Kidney (tissue), 14 donors: Measurements from ENCODE around the gene TEX14. TPM values are rescaled to one million over a fixed set of nuclear protein-coding genes. Genes with fewer than 3 reads are reported as not detected.
A peak's percentile ranks its signal among the peaks of the same experiment; 100 is the strongest.

Source experiments
- DNase-seq, 5 donors: peaks; one replicate each; pipeline ENCODE4 v3.0.0-alpha.2; 2013 to 2020
- FAIRE-seq: peaks from 2 replicates; lab custom pipeline; 2012; peaks lifted over from hg19 to GRCh38; lab: Jason Lieb, UNC
- H3K27ac ChIP-seq, 2 donors: one replicate each; pipeline ENCODE4 v1.7.0; 2013; ENCODE audit warnings: low read depth in 2 of 2, low read length in 2 of 2, inconsistent platforms in 1 of 2
- H3K27me3 ChIP-seq: one replicate; pipeline ENCODE4 v1.7.1; 2013; ENCODE audit warnings: low read length, inconsistent platforms; ENCODE audit not compliant: control insufficient read depth, insufficient read depth
- H3K36me3 ChIP-seq, 3 donors: one replicate each; pipeline versions ENCODE4 v1.7.0 to v1.7.1; 2013; ENCODE audit warnings: low read length in 3 of 3, control low read depth in 1 of 3, inconsistent platforms in 1 of 3; ENCODE audit not compliant: insufficient read depth in 3 of 3, control insufficient read depth in 2 of 3
- H3K4me1 ChIP-seq, 3 donors: one replicate each; pipeline versions ENCODE4 v1.7.0 to v1.7.1; 2013; ENCODE audit warnings: low read length in 3 of 3, inconsistent platforms in 1 of 3, low read depth in 1 of 3; ENCODE audit not compliant: control insufficient read depth in 2 of 3, insufficient read depth in 2 of 3
- H3K4me3 ChIP-seq, 3 donors: one replicate each; pipeline versions ENCODE4 v1.7.0 to v1.8.1; 2013; ENCODE audit warnings: low read length in 3 of 3, control low read depth in 1 of 3, inconsistent platforms in 1 of 3
- H3K9ac ChIP-seq, 3 donors: one replicate each; pipeline versions ENCODE4 v1.7.0 to v1.7.1; 2013; ENCODE audit warnings: low read length in 3 of 3, control low read depth in 1 of 3, inconsistent platforms in 1 of 3
- H3K9me3 ChIP-seq, 3 donors: one replicate each; pipeline versions ENCODE4 v1.7.0 to v1.7.1; 2013; ENCODE audit warnings: low read length in 3 of 3, control low read depth in 1 of 3, inconsistent platforms in 1 of 3; ENCODE audit not compliant: control insufficient read depth in 2 of 3, insufficient read depth in 1 of 3
- intact Hi-C: fragments of 100-400 bp; cut with DNase I; formaldehyde crosslinking; loops from one replicate; pipeline ENCODE4 v1.11.1; 2022
- polyA plus RNA-seq: library from polyadenylated mRNA; stranded (reverse); fragments of 350-450 nt; fragmentation: Illumina TruSeq; extraction: RNeasy Lipid Tissue Mini Kit (QIAGEN cat#74804); gene quantifications from one replicate; pipeline ENCODE4 v1.2.3, GENCODE V29; 2014; ENCODE audit warnings: low read depth, low replicate concordance; ENCODE audit not compliant: insufficient read depth
- total RNA-seq: library from RNA; stranded (reverse); fragmentation: NEBNext Ultra II Directional; extraction: Animal tissue kit (Norgen Biotek cat#: 25700); gene quantifications from one replicate; pipeline ENCODE4 v1.2.1, GENCODE V29; 2021
- TF ChIP-seq, protein P1 (sequence below): IDR thresholded peaks from 3 replicates; pipeline ENCODE4 v1.5.1; 2012; ENCODE audit warnings: mild to moderate bottlenecking, moderate library complexity, borderline replicate concordance; ENCODE audit not compliant: insufficient read depth; ENCODE audit errors: extremely low read depth
- donor health status: control.
- donor health status: control.
- donor health status: control.
- donor health status: control.
- donor health status: control.
- donor health status: DM: yes; HTN: yes; CAD: no.
- donor health status: Normal renal cell carcinoma (clear cell type).

The TEX14 gene
- total and polyA plus RNA-seq, 2 donors from 2014 or later, result 0.09 to 0.22 TPM

DNA sequence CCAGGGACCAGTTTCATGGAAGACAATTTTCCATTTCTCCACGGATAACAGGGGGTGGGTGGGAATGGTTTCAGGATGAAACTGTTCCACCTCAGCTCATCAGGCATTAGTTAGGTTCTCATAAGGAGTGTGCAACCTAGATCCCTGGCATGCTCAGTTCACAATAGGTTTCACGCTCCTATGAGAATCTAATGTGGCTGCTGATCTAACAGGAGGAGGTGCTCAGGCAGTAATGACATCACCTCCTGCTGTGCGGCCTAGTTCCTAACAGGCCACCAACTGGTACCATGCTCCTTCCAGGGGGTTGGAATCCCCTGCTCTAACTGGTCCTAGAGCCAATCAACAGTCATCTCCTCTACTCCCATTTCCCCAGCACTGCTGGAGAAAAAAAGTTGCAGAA, 19.9 kb downstream of the TEX14 start:
- H3K36me3 ChIP-seq, result no peaks in the 10 kb centered on the region
- no peak overlapping the region for H3K9ac ChIP-seq
- intact Hi-C loops, result no loop called here
- DNase-seq (peak in 1 of 5 donors; percentile 1), FAIRE-seq (no peak)
- H3K9me3 ChIP-seq, result no peaks in the 10 kb centered on the region
- H3K27me3 ChIP-seq, result no peaks in the 10 kb centered on the region
- no peak overlapping the region for H3K4me3 ChIP-seq
- TF ChIP-seq, protein P1, sequence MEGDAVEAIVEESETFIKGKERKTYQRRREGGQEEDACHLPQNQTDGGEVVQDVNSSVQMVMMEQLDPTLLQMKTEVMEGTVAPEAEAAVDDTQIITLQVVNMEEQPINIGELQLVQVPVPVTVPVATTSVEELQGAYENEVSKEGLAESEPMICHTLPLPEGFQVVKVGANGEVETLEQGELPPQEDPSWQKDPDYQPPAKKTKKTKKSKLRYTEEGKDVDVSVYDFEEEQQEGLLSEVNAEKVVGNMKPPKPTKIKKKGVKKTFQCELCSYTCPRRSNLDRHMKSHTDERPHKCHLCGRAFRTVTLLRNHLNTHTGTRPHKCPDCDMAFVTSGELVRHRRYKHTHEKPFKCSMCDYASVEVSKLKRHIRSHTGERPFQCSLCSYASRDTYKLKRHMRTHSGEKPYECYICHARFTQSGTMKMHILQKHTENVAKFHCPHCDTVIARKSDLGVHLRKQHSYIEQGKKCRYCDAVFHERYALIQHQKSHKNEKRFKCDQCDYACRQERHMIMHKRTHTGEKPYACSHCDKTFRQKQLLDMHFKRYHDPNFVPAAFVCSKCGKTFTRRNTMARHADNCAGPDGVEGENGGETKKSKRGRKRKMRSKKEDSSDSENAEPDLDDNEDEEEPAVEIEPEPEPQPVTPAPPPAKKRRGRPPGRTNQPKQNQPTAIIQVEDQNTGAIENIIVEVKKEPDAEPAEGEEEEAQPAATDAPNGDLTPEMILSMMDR, result no peak
- no peak overlapping the region for H3K27ac ChIP-seq
- peaks cover 0 to 3% (median 0%) of the 10 kb centered on the region in 3 donors for H3K4me1 ChIP-seq

DNA sequence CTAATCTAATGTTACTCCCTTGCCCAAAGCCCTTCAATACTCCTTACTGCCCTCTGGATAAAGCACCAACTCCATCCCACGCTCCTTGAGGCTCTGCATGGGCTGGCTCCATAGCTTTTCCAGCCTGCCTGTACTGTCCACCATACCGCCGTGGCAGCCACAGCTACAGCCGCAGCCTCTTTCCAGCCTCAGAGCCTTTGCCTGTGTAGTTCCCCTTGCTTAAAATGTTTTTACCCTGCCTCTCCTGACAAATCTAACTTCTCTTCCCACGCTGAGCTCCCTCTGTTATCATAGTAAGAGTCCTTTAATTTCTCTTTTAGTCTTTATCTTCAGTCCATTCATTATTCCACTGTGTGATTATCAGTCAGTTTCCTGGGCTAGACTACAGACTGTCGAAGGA, 22.0 kb downstream of the TEX14 start:
- H3K4me3 ChIP-seq, result no peak overlapping the region
- no peak overlapping the region for H3K27ac ChIP-seq
- H3K36me3 ChIP-seq, result no peaks in the 10 kb centered on the region
- TF ChIP-seq, protein P1, result no peak
- FAIRE-seq (no peak), DNase-seq (peak in 1 of 5 donors; percentile 16)
- peaks cover 0 to 4% (median 0%) of the 10 kb centered on the region in 3 donors for H3K4me1 ChIP-seq
- no peak overlapping the region for H3K9ac ChIP-seq
- intact Hi-C loops, result no loop called here
- H3K9me3 ChIP-seq, result no peaks in the 10 kb centered on the region
- H3K27me3 ChIP-seq, result no peaks in the 10 kb centered on the region

DNA sequence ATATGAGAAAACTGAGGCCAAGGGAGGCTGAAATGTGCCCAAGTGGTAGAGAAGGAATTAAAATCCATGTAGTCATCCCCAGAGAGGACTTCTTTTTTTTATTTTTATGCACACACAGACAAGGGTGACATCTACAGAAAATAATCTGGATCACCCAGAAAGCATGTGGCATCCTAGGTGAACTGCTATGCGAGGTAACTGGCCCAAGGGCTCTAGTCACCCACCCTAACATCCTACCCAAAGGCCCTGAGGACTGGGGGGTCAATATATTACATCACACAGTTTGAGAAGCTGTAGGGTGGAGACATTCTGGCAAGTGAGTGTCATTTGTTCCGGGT, 23.3 kb downstream of the TEX14 start:
- H3K27me3 ChIP-seq, result no peaks in the 10 kb centered on the region
- TF ChIP-seq, protein P1, result no peak
- H3K9ac ChIP-seq, result no peak overlapping the region
- no peak overlapping the region for H3K27ac ChIP-seq
- H3K36me3 ChIP-seq, result no peaks in the 10 kb centered on the region
- H3K4me1 ChIP-seq, result peaks cover 0 to 4% (median 0%) of the 10 kb centered on the region in 3 donors
- intact Hi-C loops, result no loop called here
- FAIRE-seq, result no peak
- H3K4me3 ChIP-seq, result no peak overlapping the region
- no peaks in the 10 kb centered on the region for H3K9me3 ChIP-seq
- DNase-seq, result peak in 1 of 5 donors; percentile 5
